Measurements from ENCODE around the gene ANAPC15. TPM values are rescaled to one million over a fixed set of nuclear protein-coding genes. Genes with fewer than 3 reads are reported as not detected.

Gene ANAPC15
- total RNA-seq, 1 donor from 2014 or later = 52.1 TPM

DNA sequence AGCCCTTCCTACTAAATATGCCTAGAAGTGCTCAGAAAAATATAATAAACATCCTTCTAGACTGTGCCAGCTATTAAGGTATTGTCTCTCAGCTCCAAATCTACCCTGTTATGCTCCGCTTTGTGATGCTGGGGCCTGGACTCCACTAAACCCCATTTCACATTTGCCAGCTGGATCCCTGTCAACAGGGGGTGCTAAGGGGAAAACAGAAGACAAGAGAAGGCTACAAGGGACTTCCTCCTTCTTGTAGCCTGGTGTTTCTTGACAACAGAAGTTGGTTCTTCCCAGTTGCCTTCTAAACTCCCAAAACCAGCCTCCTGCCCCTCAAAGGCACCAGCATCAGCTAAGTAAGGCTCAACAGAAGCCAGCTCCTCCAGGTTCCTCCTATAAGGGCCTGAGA is 37.4 kb downstream of the ANAPC15 start:
- H3K9me3 Mint-ChIP-seq = no peaks in the 10 kb centered on the region
- peaks cover 52% of the 10 kb centered on the region for H3K4me1 Mint-ChIP-seq
- H3K4me3 Mint-ChIP-seq = peak overlapping the region; percentile 23
- H3K36me3 Mint-ChIP-seq (ENCODE audit: low read depth) = peaks cover 20% of the 10 kb centered on the region
- peak; percentile 73 for DNase-seq
- H3K27ac Mint-ChIP-seq = no peak overlapping the region
- intact Hi-C loops (cut with micrococcal nuclease) = no loop called here
- H3K27me3 Mint-ChIP-seq = no peaks in the 10 kb centered on the region

DNA sequence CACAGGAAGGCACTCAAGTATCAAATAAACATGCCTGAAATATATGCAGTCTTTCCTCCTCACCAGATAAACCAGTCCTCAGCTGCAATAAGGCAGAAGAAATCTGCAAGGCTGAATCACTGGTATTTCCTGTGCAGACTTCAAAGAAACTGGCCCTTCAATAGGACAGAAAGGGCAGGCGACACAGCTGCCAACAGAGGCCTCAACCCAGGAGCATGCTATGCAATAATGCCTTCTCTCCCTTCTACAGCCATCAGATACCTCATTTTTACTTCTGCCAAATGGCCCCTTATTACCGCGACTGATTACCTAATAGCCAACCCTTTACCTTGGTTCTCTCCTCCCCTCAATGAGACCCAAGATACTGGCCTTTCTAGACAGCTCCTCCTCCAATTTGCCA is 40.1 kb downstream of the ANAPC15 start:
- no peak overlapping the region for H3K4me3 Mint-ChIP-seq
- no peaks in the 10 kb centered on the region for H3K27me3 Mint-ChIP-seq
- H3K4me1 Mint-ChIP-seq = peaks cover 58% of the 10 kb centered on the region
- peaks cover 34% of the 10 kb centered on the region for H3K36me3 Mint-ChIP-seq (ENCODE audit: low read depth)
- H3K27ac Mint-ChIP-seq = peak overlapping the region; percentile 76
- no peak for DNase-seq
- intact Hi-C loops (cut with micrococcal nuclease) = no loop called here
- H3K9me3 Mint-ChIP-seq = no peaks in the 10 kb centered on the region

DNA sequence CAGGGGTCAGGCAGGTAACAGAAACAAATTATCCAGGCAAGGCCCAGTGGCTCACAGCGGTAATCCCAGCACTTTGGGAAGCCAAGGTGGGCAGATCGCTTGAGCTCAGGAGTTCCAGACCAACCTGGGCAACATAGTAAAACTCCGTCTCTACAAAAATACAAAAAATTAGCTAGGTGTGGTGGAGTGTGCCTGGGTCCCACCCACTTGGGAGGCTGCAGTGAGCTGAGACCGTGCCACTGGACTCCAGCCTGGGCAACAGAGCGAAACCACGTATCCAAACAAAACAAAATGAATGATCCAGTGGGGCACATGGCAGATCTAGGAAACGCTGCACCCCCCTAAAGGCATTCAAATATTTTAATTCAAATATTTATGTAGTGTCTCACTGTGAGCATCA is 42.0 kb downstream of the ANAPC15 start:
- DNase-seq = no peak
- H3K27me3 Mint-ChIP-seq = no peaks in the 10 kb centered on the region
- peak overlapping the region; percentile 13 for H3K27ac Mint-ChIP-seq
- peaks cover 32% of the 10 kb centered on the region for H3K36me3 Mint-ChIP-seq (ENCODE audit: low read depth)
- H3K4me1 Mint-ChIP-seq = peaks cover 54% of the 10 kb centered on the region
- intact Hi-C loops (cut with micrococcal nuclease) = no loop called here
- H3K4me3 Mint-ChIP-seq = no peak overlapping the region
- no peaks in the 10 kb centered on the region for H3K9me3 Mint-ChIP-seq

GRCh38 chr11:72069787-72070251 is 42.7 kb downstream of the ANAPC15 start:
- Mint-ChIP-seq H3K36me3 (ENCODE audit: low read depth) (peaks cover 29% of the 10 kb centered on the region), H3K27me3 (no peaks in the 10 kb centered on the region), H3K4me1 (peaks cover 50% of the 10 kb centered on the region), H3K9me3 (no peaks in the 10 kb centered on the region), H3K4me3 (peak overlapping the region; percentile 5), H3K27ac (peak overlapping the region; percentile 30)
- no peak for DNase-seq
- intact Hi-C loops (cut with micrococcal nuclease) = no loop called here

DNA sequence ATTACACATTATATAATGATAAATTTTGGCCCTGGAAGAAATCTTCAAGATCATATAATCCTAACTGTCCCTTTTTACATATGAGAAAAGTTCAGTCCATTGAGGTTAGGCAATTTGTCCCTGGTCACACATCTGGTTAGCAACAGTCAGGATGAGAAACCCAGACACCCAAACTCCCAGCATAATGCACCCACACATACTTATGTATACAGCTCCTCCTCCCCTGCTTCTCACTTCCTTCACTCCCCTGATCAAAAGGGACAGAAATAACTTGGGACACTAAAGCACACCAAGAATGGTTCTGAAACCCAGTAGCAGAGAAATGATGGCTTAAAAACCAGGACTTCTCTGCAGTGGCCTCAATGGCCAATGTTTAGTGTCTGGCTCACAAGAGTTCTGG is 43.3 kb downstream of the ANAPC15 start:
- H3K27me3 Mint-ChIP-seq = no peaks in the 10 kb centered on the region
- peaks cover 29% of the 10 kb centered on the region for H3K36me3 Mint-ChIP-seq (ENCODE audit: low read depth)
- intact Hi-C loops (cut with micrococcal nuclease) = no loop called here
- peak overlapping the region; percentile 30 for H3K27ac Mint-ChIP-seq
- no peaks in the 10 kb centered on the region for H3K9me3 Mint-ChIP-seq
- peak overlapping the region; percentile 5 for H3K4me3 Mint-ChIP-seq
- no peak for DNase-seq
- H3K4me1 Mint-ChIP-seq = peaks cover 50% of the 10 kb centered on the region

DNA sequence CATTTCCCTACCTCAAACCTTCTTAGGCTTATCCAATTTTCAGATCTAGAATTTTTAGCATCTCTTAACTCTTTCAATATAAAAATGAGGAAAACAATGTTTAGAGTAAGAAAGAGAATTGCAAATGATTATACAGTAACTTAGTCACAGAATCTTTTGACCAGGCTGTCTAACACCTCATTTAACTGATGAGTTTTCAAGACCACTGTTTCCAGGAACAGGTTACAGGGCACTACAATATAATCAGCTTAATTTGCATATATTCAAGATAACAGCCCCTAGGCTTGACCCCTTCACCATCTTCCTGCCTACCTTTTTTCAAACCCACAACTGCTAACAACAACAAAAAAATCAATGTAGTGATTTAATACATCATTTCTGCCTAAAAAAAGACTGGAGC is 44.8 kb downstream of the ANAPC15 start:
- DNase-seq = no peak
- Mint-ChIP-seq H3K9me3 (no peaks in the 10 kb centered on the region), H3K27me3 (no peaks in the 10 kb centered on the region), H3K27ac (peak overlapping the region; percentile 43), H3K4me3 (no peak overlapping the region), H3K4me1 (peaks cover 46% of the 10 kb centered on the region), H3K36me3 (ENCODE audit: low read depth) (peaks cover 25% of the 10 kb centered on the region)
- intact Hi-C loops (cut with micrococcal nuclease) = no loop called here

GRCh38 chr11:72067266-72067665 is 45.2 kb downstream of the ANAPC15 start:
- Mint-ChIP-seq H3K27me3 (no peaks in the 10 kb centered on the region), H3K4me1 (peaks cover 42% of the 10 kb centered on the region), H3K9me3 (no peaks in the 10 kb centered on the region), H3K4me3 (no peak overlapping the region), H3K36me3 (ENCODE audit: low read depth) (peaks cover 28% of the 10 kb centered on the region), H3K27ac (no peak overlapping the region)
- DNase-seq = no peak
- intact Hi-C loops (cut with micrococcal nuclease) = no loop called here

GRCh38 chr11:72066855-72067254 is 45.6 kb downstream of the ANAPC15 start:
- no peaks in the 10 kb centered on the region for H3K27me3 Mint-ChIP-seq

DNA sequence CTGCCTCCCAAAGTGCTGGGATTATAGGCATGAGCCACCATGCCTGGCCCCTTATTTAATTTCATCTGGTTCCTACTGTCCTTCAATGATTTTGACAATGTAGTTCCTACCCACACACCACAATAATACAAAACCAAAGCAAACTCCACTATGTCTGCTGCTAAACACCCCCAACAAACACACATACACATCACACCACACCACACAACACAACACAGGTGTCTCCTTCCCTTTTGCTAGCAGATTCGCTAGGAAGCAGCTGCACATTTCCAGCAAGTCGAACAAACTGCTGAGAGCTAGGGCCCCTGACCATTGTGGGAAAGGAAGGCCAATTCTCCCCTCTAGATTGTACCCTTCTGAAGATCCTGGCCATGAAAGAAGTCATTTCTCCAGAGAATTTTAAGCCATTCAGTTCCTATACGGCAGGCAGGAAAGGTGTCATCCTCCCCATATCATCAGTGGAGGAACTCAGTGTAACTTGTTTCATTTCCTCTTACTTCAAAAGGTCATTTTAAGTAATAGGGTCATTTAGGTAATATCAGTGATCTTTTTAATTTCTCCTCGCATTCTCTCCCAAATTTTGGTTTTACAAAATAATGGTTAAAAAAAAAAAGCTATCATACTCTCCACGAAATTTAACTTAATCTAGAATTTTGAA is 50.6 kb downstream of the ANAPC15 start:
- peak overlapping the region; percentile 7 for H3K27ac Mint-ChIP-seq
- intact Hi-C loops (cut with micrococcal nuclease) = no loop called here
- no peak for DNase-seq
- peaks cover 12% of the 10 kb centered on the region for H3K4me1 Mint-ChIP-seq
- no peak overlapping the region for H3K4me3 Mint-ChIP-seq
- H3K27me3 Mint-ChIP-seq = no peaks in the 10 kb centered on the region
- H3K9me3 Mint-ChIP-seq = no peaks in the 10 kb centered on the region
- peaks cover 20% of the 10 kb centered on the region for H3K36me3 Mint-ChIP-seq (ENCODE audit: low read depth)

More at GRCh38 chr11:72066855-72067254, 45.6 kb downstream of the ANAPC15 start:
- no peak overlapping the region for H3K4me3 Mint-ChIP-seq
- peaks cover 31% of the 10 kb centered on the region for H3K36me3 Mint-ChIP-seq (ENCODE audit: low read depth)
- no peaks in the 10 kb centered on the region for H3K9me3 Mint-ChIP-seq
- intact Hi-C loops (cut with micrococcal nuclease) = no loop called here
- no peak for DNase-seq
- H3K27ac Mint-ChIP-seq = no peak overlapping the region
- H3K4me1 Mint-ChIP-seq = peaks cover 40% of the 10 kb centered on the region

Other genes with a start within 250 kb of the ANAPC15 start
- gene DEFB131B, start 234.2 kb downstream of the ANAPC15 start, total RNA-seq = not detected in 2 replicates
- 20.7 and 20.9 TPM in 2 replicates for gene XNDC1N, start 184.1 kb downstream of the ANAPC15 start, total RNA-seq
- gene RNF121, start 183.6 kb downstream of the ANAPC15 start, total RNA-seq = 56.4 and 65.4 TPM in 2 replicates
- gene IL18BP, start 113.8 kb downstream of the ANAPC15 start, total RNA-seq = 15.0 and 19.9 TPM in 2 replicates
- gene NUMA1, start 32.2 kb downstream of the ANAPC15 start, total RNA-seq = 138 and 149 TPM in 2 replicates
- gene LRRC51, start 31.8 kb downstream of the ANAPC15 start, total RNA-seq = 7.0 and 7.1 TPM in 2 replicates
- gene LAMTOR1, start 9.4 kb downstream of the ANAPC15 start, total RNA-seq = 78.6 and 81.4 TPM in 2 replicates
- gene TOMT, start 6.8 kb downstream of the ANAPC15 start, total RNA-seq = not detected in 2 replicates
- gene FOLR3, start 23.0 kb upstream of the ANAPC15 start, total RNA-seq = not detected in 2 replicates
- not detected in 2 replicates for gene FOLR1, start 79.4 kb upstream of the ANAPC15 start, total RNA-seq
- not detected in 2 replicates for gene FOLR2, start 104.1 kb upstream of the ANAPC15 start, total RNA-seq
- gene INPPL1, start 112.1 kb upstream of the ANAPC15 start, total RNA-seq = 123 and 144 TPM in 2 replicates
- not detected in 2 replicates for gene PHOX2A, start 131.5 kb upstream of the ANAPC15 start, total RNA-seq

Data from activated CD4-positive, alpha-beta T cell treated with anti-CD3 and anti-CD28 coated beads, Interleukin-2, amount 10 ng/mL, durations not matched to agents 24 days and 14 days (primary cell).